HepG2 (cell line): Measurements from ENCODE around the gene HAUS1. TPM values are rescaled to one million over a fixed set of nuclear protein-coding genes. Genes with fewer than 3 reads are reported as not detected.
A peak's percentile ranks its signal among the peaks of the same experiment; 100 is the strongest.

Source experiments
- ATF3 ChIP-seq: sonication (generic); formaldehyde crosslinking; IDR thresholded peaks from 2 replicates; pipeline ENCODE4 v1.4.0; 2020; ENCODE audit warnings: missing genetic modification reagents
- CEBPG ChIP-seq: IDR thresholded peaks from 2 replicates; pipeline ENCODE4 v1.6.1; 2016
- CERS6 ChIP-seq: sonication (generic); formaldehyde crosslinking; IDR thresholded peaks from 2 replicates; pipeline ENCODE4 v1.5.0; 2020; ENCODE audit warnings: missing genetic modification reagents
- ERF ChIP-seq: IDR thresholded peaks from 2 replicates; pipeline ENCODE4 v1.6.1; 2018; ENCODE audit warnings: missing biosample characterization, missing genetic modification reagents
- GLI4 ChIP-seq: sonication (generic); formaldehyde crosslinking; IDR thresholded peaks from 2 replicates; pipeline ENCODE4 v1.5.1; 2020; ENCODE audit warnings: missing genetic modification reagents, mild to moderate bottlenecking, moderate library complexity, borderline replicate concordance
- HOXA9 ChIP-seq: sonication (generic); formaldehyde crosslinking; IDR thresholded peaks from 2 replicates; pipeline ENCODE4 v1.8.1; 2022; ENCODE audit warnings: missing genetic modification reagents, mild to moderate bottlenecking, moderate library complexity, borderline replicate concordance
- LRRFIP1 ChIP-seq: sonication (generic); formaldehyde crosslinking; conservative IDR thresholded peaks from 2 replicates; pipeline ENCODE4 v1.4.0; 2020; ENCODE audit warnings: missing genetic modification reagents
- PCBP2 ChIP-seq: fragments of 200-400 bp; formaldehyde crosslinking; optimal IDR thresholded peaks from 2 replicates; pipeline ENCODE3; 2018; ENCODE audit warnings: low read length, low read depth; ENCODE audit not compliant: poor library complexity, severe bottlenecking
- TFAP4 ChIP-seq: sonication (generic); IDR thresholded peaks from 2 replicates; pipeline ENCODE4 v1.6.1; 2016; ENCODE audit warnings: low read depth, borderline replicate concordance
- TFDP1 ChIP-seq: IDR thresholded peaks from 2 replicates; pipeline ENCODE4 v1.6.1; 2016; ENCODE audit warnings: missing compliant biosample characterization, missing genetic modification reagents, borderline replicate concordance
- USF2 ChIP-seq, 2 experiments: sonication (generic) in 1 of 2; formaldehyde crosslinking in 1 of 2; IDR thresholded peaks; 2 replicates each; pipeline versions ENCODE4 v1.5.1 to v1.6.1; 2011 to 2020; ENCODE audit warnings: borderline replicate concordance in 1 of 2, low read depth in 1 of 2, low read length in 1 of 2, mild to moderate bottlenecking in 1 of 2, missing genetic modification reagents in 1 of 2, moderate library complexity in 1 of 2
- ZBTB10 ChIP-seq: sonication (generic); formaldehyde crosslinking; IDR thresholded peaks from 2 replicates; pipeline ENCODE4 v1.4.0; 2020; ENCODE audit warnings: missing genetic modification reagents, borderline replicate concordance
- ZBTB8A ChIP-seq: sonication (generic); formaldehyde crosslinking; IDR thresholded peaks from 2 replicates; pipeline ENCODE4 v1.4.0; 2020; ENCODE audit warnings: mild to moderate bottlenecking, low read depth, missing genetic modification reagents, borderline replicate concordance
- ZKSCAN5 ChIP-seq: sonication (generic); formaldehyde crosslinking; IDR thresholded peaks from 2 replicates; pipeline ENCODE4 v1.5.1; 2020; ENCODE audit warnings: mild to moderate bottlenecking, missing genetic modification reagents
- ZNF20 ChIP-seq: sonication (generic); formaldehyde crosslinking; IDR thresholded peaks from 2 replicates; pipeline ENCODE4 v1.4.0; 2020; ENCODE audit warnings: mild to moderate bottlenecking, moderate library complexity, missing genetic modification reagents
- ZNF629 ChIP-seq: sonication (generic); formaldehyde crosslinking; conservative IDR thresholded peaks from 2 replicates; pipeline ENCODE4 v1.5.0; 2020; ENCODE audit warnings: missing genetic modification reagents
- ZNF879 ChIP-seq: sonication (generic); formaldehyde crosslinking; IDR thresholded peaks from 2 replicates; pipeline ENCODE4 v1.8.1; 2023; ENCODE audit warnings: missing genetic modification reagents
- ZNF891 ChIP-seq: sonication (generic); formaldehyde crosslinking; IDR thresholded peaks from 2 replicates; pipeline ENCODE4 v1.5.0; 2020; ENCODE audit warnings: mild to moderate bottlenecking, missing genetic modification reagents
- ZSCAN25 ChIP-seq: sonication (generic); formaldehyde crosslinking; IDR thresholded peaks from 2 replicates; pipeline ENCODE4 v1.8.0; 2022; ENCODE audit warnings: mild to moderate bottlenecking, missing genetic modification reagents
- polyA plus RNA-seq, 8 experiments: library from polyadenylated mRNA; depleted of rRNA in 3 of 8; stranded (reverse) in 7 of 8; unstranded in 1 of 8; fragments of >200 nt; fragmentation: Illumina TruSeq in 4 of 8; extraction: Trizol in 4 of 8; gene quantifications; 2 replicates each; pipeline versions ENCODE4 v1.2.1 to v1.2.3, GENCODE V29; 2011 to 2016; ENCODE audit warnings: low read depth in 4 of 8, missing spikeins in 1 of 8, mixed read lengths in 1 of 8; ENCODE audit not compliant: insufficient read depth in 1 of 8
- total RNA-seq, 5 experiments: library from RNA; depleted of rRNA; stranded (reverse); fragments of >200 nt; fragmentation: Illumina TruSeq; extraction: Trizol; gene quantifications; 2 replicates each; pipeline ENCODE4 v1.2.3, GENCODE V29; 2016; ENCODE audit warnings: low read depth in 1 of 5

The HAUS1 gene
- total and polyA plus RNA-seq, 2 of the 13 experiments (the other 11 are each of a cell fraction or from before 2014, with no cell fraction given): 20.6 to 59.2 TPM

- no peak for TF ChIP-seq GLI4
- no peak for TF ChIP-seq ERF
- no peak for TF ChIP-seq CERS6
- TF ChIP-seq ZNF20 (CRISPR knock-in tag): no peak
- TF ChIP-seq ZNF891: no peak
- TF ChIP-seq USF2 (IDR thresholded peaks at IDR 0.05; ENCODE audit: low read depth, low read length): no peak
- no peak for TF ChIP-seq USF2 (CRISPR knock-in tag; IDR thresholded peaks at IDR 0.05; ENCODE audit: borderline replicate concordance)
- no peak for TF ChIP-seq CEBPG (CRISPR knock-in tag)
- peak; percentile 85; the same call in 1 of the 2 replicates for TF ChIP-seq ZBTB10
- TF ChIP-seq LRRFIP1 (CRISPR knock-in tag): no peak
- TF ChIP-seq ATF3 (CRISPR knock-in tag): no peak
- no peak for TF ChIP-seq HOXA9 (CRISPR knock-in tag)
- TF ChIP-seq PCBP2: no peak
- TF ChIP-seq ZKSCAN5 (CRISPR knock-in tag): no peak
- no peak for TF ChIP-seq ZNF629 (CRISPR knock-in tag)
- no peak for TF ChIP-seq ZNF879 (CRISPR knock-in tag)
- no peak for TF ChIP-seq ZSCAN25
- TF ChIP-seq ZBTB8A: no peak
- no peak for TF ChIP-seq TFDP1 (CRISPR knock-in tag)
- no peak for TF ChIP-seq TFAP4
Measured at GRCh38 chr18:46169464-46169941, 65.3 kb downstream of the HAUS1 start (continued).
